Body of pancreas (tissue), 4 donors: ENCODE results near the gene VPS26C. TPM values are rescaled to one million over a fixed set of nuclear protein-coding genes. Genes with fewer than 3 reads are reported as not detected.
"Not testable (repeated sequence)": the region's sequence is repeated elsewhere in the genome, so short reads cannot be mapped to it uniquely, and the experiment has no call there.

Experiments
- ATAC-seq: fragments of 150-250 bp; one replicate; pipeline ENCODE4 v1.9.1; 2016
- DNase-seq, 4 donors: peaks; one replicate each; pipeline ENCODE4 v3.0.0-alpha.2; 2019
- H3K27ac ChIP-seq, 4 donors: fragments of 200-600 bp; sonication (generic); 1 replicate in 3 of 4; 2 replicates in 1 of 4; pipeline versions ENCODE4 v1.5.1 to v1.6.1; 2016 to 2019; ENCODE audit warnings: mild to moderate bottlenecking in 1 of 4, mixed read lengths in 1 of 4, moderate library complexity in 1 of 4
- H3K27me3 ChIP-seq, 2 donors: fragments of 200-600 bp; sonication (generic); one replicate each; pipeline ENCODE4 v1.6.0; 2016; ENCODE audit warnings: mild to moderate bottlenecking in 1 of 2
- H3K36me3 ChIP-seq, 2 donors: fragments of 200-600 bp; sonication (generic); replicated peaks in 1 of 2; 2 replicates each; pipeline ENCODE4 v1.5.1; 2016; ENCODE audit warnings: low read depth in 2 of 2; ENCODE audit not compliant: insufficient read depth in 1 of 2
- H3K4me1 ChIP-seq: fragments of 200-600 bp; sonication (generic); one replicate; pipeline ENCODE4 v1.6.0; 2016
- H3K4me3 ChIP-seq, 2 donors: fragments of 200-600 bp; sonication (generic); 1 replicate in 1 of 2; 2 replicates in 1 of 2; pipeline ENCODE4 v1.5.1; 2016 to 2019
- H3K9me3 ChIP-seq, 3 donors: fragments of 200-600 bp; sonication (generic); 1 replicate in 2 of 3; 2 replicates in 1 of 3; pipeline ENCODE4 v1.5.1; 2016
- POLR2A ChIP-seq, 3 donors: fragments of 450-650 bp; IDR thresholded peaks; one replicate each; pipeline ENCODE4 v1.6.1; 2016; ENCODE audit warnings: antibody characterized with exemption in 3 of 3, mild to moderate bottlenecking in 2 of 3
- WGBS, 2 donors: methylation state at CpG; one replicate each; pipeline ENCODE4 v1.1.5; 2017; 5-methylcytosine and 5-hydroxymethylcytosine counted together
- intact Hi-C: fragments of 100-400 bp; cut with DNase I; formaldehyde crosslinking; loops from one replicate; pipeline ENCODE4 v1.15.1; 2023
- total RNA-seq, 2 donors: library from RNA; depleted of rRNA; stranded (reverse); fragments of >200 nt; gene quantifications; one replicate each; pipeline ENCODE4 v1.1.0, GENCODE V29; 2016
- TF ChIP-seq, protein P1 (sequence below), 7 experiments: fragments of 450-650 bp in 4 of 7; fragments of 200-600 bp in 3 of 7; sonication (generic) in 3 of 7; IDR thresholded peaks; one replicate each; pipeline ENCODE4 v1.5.1; 2016 to 2019; ENCODE audit warnings: antibody characterized with exemption in 7 of 7

VPS26C gene
- total RNA-seq, 2 donors from 2014 or later: 29.3 to 34.3 TPM

DNA sequence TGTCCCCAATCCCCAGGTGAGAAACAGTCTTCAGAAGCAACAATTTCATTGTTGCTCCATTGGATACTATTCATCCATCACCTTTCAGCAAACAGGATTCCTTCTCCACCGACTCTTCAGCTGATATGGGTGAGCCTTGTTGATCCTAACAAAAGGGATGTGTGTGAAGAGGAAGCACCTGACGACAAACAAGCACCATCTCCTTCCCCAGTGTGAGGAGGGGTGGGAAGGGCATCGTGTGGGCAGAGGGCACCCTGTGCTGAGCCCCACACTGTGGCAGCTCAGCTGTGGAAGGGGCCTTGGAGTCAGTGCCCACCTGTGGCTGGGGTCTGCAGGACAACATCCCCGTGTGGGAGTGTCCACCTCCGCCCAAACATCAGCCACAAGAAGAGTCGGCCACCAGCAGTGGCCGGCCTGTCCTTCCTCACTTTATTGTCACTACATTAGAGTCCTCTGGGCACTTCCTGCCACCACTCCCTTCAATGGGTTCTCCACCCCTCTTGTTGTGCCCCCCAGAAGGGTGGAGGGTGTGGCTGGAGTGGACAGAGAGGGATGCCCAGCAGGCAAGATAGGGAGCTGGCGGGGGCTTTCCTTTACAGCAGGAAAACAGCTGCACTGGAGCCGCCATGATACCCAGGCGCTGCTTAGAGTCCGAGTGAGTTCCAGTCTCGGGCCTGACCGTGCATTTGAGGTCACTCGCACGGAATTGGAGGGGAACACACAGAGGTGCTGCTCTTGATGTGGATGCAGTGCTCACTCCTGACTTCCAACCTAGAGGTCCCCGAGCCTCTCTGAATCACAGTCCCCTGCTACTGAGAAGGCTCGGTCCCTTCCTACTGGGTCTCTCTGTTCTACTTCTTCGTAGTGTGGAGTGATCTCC, 40.9 kb downstream of the VPS26C start:
- H3K27me3 ChIP-seq: no peaks in the 10 kb centered on the region
- no peak overlapping the region for H3K4me3 ChIP-seq
- DNase-seq (no peak), ATAC-seq (no peak)
- peaks cover 25 to 38% of the 10 kb centered on the region in 2 donors for H3K36me3 ChIP-seq
- no peaks in the 10 kb centered on the region for H3K9me3 ChIP-seq
- WGBS, 2 donors: 86 to 92% methylated on average over 10 to 18 of the region's 18 CpGs
- no peak overlapping the region for H3K27ac ChIP-seq
- intact Hi-C loops: no loop called here
- TF ChIP-seq, protein P1, sequence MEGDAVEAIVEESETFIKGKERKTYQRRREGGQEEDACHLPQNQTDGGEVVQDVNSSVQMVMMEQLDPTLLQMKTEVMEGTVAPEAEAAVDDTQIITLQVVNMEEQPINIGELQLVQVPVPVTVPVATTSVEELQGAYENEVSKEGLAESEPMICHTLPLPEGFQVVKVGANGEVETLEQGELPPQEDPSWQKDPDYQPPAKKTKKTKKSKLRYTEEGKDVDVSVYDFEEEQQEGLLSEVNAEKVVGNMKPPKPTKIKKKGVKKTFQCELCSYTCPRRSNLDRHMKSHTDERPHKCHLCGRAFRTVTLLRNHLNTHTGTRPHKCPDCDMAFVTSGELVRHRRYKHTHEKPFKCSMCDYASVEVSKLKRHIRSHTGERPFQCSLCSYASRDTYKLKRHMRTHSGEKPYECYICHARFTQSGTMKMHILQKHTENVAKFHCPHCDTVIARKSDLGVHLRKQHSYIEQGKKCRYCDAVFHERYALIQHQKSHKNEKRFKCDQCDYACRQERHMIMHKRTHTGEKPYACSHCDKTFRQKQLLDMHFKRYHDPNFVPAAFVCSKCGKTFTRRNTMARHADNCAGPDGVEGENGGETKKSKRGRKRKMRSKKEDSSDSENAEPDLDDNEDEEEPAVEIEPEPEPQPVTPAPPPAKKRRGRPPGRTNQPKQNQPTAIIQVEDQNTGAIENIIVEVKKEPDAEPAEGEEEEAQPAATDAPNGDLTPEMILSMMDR (IDR thresholded peaks at IDR 0.05): no peak
- no peak for TF ChIP-seq POLR2A (IDR thresholded peaks at IDR 0.05)
- no peaks in the 10 kb centered on the region for H3K4me1 ChIP-seq

DNA sequence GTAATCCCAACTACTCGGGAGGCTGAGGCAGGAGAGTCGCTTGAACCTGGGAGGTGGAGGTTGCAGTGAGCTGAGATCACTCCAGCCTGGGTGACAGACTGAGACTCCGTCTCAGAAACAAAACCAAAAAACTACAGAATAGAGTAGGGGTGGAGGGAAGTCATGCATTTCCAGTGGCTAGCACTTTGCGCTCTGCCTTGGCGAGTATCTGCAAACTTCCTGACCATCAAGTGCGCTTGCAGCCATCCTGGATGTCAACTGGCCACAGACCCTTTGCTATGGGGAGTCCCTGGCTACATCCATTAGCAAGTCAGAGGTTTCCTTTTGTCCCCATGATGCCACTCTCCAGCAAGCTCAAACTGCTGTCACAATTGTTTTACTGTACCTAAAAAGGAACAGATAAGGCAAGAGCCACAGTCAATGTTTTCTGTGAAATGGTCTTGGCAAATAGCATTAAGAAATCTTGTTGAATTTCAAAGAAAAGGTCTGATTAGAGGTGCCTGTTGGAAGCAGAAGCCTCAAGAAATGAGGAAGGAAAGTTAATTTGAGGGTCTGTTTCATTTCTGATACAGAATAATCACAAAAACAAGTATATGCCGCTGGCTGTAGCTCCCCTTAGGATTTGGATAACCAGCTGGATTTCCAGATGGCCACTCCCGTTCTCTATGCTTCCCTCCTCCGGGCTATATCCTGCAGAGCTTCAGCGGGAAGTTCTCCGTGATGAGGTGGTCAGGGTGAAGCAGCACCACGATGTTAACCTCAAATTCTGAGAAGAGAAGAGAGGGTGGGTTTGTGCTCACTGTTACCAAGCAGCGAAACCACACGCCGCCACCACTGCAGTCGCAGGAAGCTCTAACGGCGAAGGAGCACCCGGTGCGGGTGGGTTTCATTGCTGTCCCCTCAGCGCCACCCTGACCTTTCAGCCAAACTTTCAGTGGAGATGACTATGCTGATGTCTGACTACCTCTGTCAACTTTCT, 42.0 kb downstream of the VPS26C start:
- Histone ChIP-seq H3K4me3 (no peak overlapping the region), H3K9me3 (no peaks in the 10 kb centered on the region), H3K4me1 (peaks cover 2% of the 10 kb centered on the region), H3K36me3 (peaks cover 25 to 33% of the 10 kb centered on the region in 2 donors), H3K27me3 (no peaks in the 10 kb centered on the region), H3K27ac (no peak overlapping the region)
- no peak for TF ChIP-seq POLR2A (IDR thresholded peaks at IDR 0.05)
- TF ChIP-seq, protein P1 (IDR thresholded peaks at IDR 0.05): no peak
- 73 to 96% methylated on average over 21 of the region's 21 CpGs for WGBS, 2 donors
- DNase-seq (no peak), ATAC-seq (no peak)
- intact Hi-C loops: no loop called here

GRCh38 chr21:37223804-37224345, 43.3 kb downstream of the VPS26C start:
- Histone ChIP-seq H3K27ac (no peak overlapping the region), H3K4me1 (peaks cover 6% of the 10 kb centered on the region), H3K4me3 (no peak overlapping the region), H3K9me3 (no peaks in the 10 kb centered on the region), H3K36me3 (peaks cover 25 to 33% of the 10 kb centered on the region in 2 donors), H3K27me3 (no peaks in the 10 kb centered on the region)
- no peak for TF ChIP-seq POLR2A (IDR thresholded peaks at IDR 0.05)
- ATAC-seq (no peak), DNase-seq (no peak)
- intact Hi-C loops: no loop called here
- WGBS, 2 donors: 91 to 96% methylated on average over 2 of the region's 2 CpGs

GRCh38 chr21:37222248-37222647, 44.9 kb downstream of the VPS26C start:
- intact Hi-C loops, ATAC-seq, H3K9me3 ChIP-seq, H3K27ac ChIP-seq, H3K4me1 ChIP-seq, H3K27me3 ChIP-seq, H3K4me3 ChIP-seq, DNase-seq: not testable (repeated sequence)
- peaks cover 17 to 21% of the 10 kb centered on the region in 2 donors for H3K36me3 ChIP-seq
- WGBS, 2 donors: 96 to 98% methylated on average over 3 of the region's 3 CpGs

DNA sequence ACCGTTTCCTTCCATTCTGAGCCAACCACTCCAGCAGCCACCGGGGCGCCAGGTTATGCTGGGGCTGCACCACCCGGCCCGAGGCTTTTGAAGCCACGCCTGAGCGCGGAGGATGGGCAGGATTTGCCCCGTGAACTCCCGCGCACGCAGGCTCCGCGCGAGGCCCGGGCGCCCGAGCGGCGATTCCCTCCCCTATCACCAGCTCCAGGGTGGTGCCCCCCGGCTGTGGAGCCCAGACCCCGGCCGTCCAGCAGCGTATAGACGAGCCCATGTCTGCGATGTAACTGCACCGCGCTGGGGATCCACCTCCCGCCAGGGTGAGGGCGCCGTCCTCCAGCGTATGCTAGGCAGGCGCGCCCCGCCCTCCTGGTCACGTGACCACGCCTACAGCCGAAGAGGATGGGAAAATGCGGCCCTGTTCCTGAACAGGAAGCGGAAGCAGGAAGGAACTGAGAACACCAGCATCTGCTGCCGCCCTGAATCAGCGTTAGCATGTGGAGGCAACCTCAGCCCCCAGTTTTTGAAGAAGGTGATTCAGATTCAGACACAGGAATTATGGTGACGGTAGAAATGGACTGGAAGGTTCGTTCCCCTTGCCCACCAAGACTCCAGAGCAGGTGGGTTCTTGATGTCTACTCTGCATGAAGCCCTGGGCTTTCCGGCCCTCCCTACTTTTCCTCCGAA, 46.0 kb downstream of the VPS26C start:
- H3K27me3 ChIP-seq: no peaks in the 10 kb centered on the region
- H3K4me1 ChIP-seq: peaks cover 6% of the 10 kb centered on the region
- peak; percentile 13 to 72 (median 59) for TF ChIP-seq POLR2A (IDR thresholded peaks at IDR 0.05)
- TF ChIP-seq, protein P1 (IDR thresholded peaks at IDR 0.05): peak in 4 of 7 experiments; percentile 15 to 54 (median 29)
- H3K9me3 ChIP-seq: no peaks in the 10 kb centered on the region
- H3K36me3 ChIP-seq: peaks cover 12 to 13% of the 10 kb centered on the region in 2 donors
- peak overlapping the region; percentile 61 to 79 (median 70) for H3K27ac ChIP-seq
- intact Hi-C loops: no loop called here
- peak; percentile 92 to 95 (median 94) for DNase-seq
- WGBS, 2 donors: 8 to 17% methylated on average over 18 to 39 of the region's 46 CpGs
- peak overlapping the region in 1 of 2 donors; percentile 21 for H3K4me3 ChIP-seq
- peak; percentile 93 for ATAC-seq
